Left kidney (tissue), 2 donors: Measurements from ENCODE around the gene GSTO1. TPM values are rescaled to one million over a fixed set of nuclear protein-coding genes. Genes with fewer than 3 reads are reported as not detected.
"Not testable (repeated sequence)": the region's sequence is repeated elsewhere in the genome, so short reads cannot be mapped to it uniquely, and the experiment has no call there.

Experiments
- DNase-seq: peaks from one replicate; pipeline ENCODE4 v3.0.0-alpha.2; 2013
- polyA plus RNA-seq: library from polyadenylated mRNA; unstranded; fragments of 120-200 nt; gene quantifications from one replicate; pipeline ENCODE4 v1.2.1, GENCODE V29; 2013; ENCODE audit not compliant: insufficient read length

The GSTO1 gene
- polyA plus RNA-seq, 1 donor, result 87.5 TPM

DNA sequence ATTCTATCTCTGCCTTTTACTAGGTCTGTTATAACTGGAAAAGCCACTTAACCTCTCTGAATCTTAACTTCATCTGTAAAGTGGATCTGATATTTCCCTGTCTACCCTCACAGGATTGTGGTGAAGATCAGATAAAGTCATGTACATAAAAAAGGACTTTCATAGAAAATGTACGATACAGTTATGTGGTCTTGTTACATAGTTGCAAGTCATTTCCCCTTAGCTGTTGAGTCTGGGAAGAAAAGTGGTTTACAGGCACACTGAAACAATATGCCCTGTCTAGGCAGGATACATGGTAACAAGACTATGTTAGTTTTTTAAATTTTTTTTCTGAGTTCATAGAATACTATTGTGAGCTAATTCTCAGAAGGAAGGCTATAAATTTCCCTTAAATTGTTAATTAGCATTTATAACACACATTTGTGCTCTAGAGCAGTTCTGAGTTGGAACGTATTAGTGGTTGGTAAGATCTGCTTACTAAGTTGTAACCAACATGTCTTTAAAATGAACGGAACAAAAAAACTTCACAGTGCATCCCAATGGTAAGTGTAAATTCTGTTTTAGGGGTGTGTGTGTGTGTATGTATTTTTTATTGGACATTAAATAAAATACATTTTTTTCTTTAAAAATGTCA, 7.1 kb upstream of the GSTO1 start:
- DNase-seq, result no peak

GRCh38 chr10:104248931-104249330, 5.8 kb upstream of the GSTO1 start:
- DNase-seq, result not testable (repeated sequence)

GRCh38 chr10:104250371-104250770, 4.3 kb upstream of the GSTO1 start:
- no peak for DNase-seq

GRCh38 chr10:104251443-104251842, 3.2 kb upstream of the GSTO1 start:
- no peak for DNase-seq

DNA sequence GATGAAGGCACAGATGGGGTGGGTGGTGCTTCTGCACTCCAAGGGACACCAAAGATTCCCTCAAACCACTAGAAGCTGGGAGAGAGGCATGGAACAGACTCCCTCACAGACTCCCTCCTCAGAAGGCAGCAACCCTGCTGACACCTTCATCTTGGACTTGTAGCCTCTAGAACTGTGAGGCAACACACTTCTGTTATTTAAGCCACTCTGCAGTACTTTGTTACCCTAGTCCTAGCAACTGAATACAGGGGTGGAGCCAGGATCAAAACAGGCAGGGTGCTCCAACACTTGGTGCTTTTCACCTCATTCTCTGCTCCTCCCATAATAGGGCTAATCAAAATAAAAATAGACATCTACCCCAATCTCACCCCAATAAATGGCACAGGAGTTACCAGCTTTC, 2.3 kb upstream of the GSTO1 start:
- no peak for DNase-seq

DNA sequence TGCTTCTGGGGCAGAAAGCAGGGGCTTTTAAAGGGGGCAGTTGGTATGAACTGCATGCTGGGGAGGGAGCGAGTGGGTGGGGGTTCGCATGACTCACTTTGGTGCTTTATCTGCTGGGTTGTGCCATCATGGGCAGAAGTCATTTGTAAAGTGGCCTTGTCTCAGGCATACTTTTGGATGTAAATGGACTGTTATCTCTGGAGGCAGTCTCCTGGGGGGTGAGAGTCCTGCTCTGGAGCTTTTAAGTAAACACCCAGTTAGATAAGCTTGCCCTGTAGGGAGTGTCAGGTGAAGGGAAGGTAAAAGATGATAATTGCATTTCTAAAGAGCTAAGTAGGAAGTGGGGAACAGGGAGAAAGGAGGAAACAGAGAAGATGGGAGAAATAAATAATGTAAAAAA, 1.6 kb upstream of the GSTO1 start:
- DNase-seq, result no peak

GRCh38 chr10:104253606-104254410, 884 bp upstream of the GSTO1 start:
- DNase-seq, result no peak

- DNase-seq, result no peak
These were observed 754 bp downstream of the GSTO1 start for GRCh38 chr10:104255311-104255981.

GRCh38 chr10:104256335-104256961, 1.8 kb downstream of the GSTO1 start:
- no peak for DNase-seq

GRCh38 chr10:104257235-104257634, 2.5 kb downstream of the GSTO1 start:
- no peak for DNase-seq

- no peak for DNase-seq
These were observed 3.5 kb downstream of the GSTO1 start for GRCh38 chr10:104258209-104258608.

GRCh38 chr10:104259456-104259855, 4.8 kb downstream of the GSTO1 start:
- DNase-seq, result no peak

DNA sequence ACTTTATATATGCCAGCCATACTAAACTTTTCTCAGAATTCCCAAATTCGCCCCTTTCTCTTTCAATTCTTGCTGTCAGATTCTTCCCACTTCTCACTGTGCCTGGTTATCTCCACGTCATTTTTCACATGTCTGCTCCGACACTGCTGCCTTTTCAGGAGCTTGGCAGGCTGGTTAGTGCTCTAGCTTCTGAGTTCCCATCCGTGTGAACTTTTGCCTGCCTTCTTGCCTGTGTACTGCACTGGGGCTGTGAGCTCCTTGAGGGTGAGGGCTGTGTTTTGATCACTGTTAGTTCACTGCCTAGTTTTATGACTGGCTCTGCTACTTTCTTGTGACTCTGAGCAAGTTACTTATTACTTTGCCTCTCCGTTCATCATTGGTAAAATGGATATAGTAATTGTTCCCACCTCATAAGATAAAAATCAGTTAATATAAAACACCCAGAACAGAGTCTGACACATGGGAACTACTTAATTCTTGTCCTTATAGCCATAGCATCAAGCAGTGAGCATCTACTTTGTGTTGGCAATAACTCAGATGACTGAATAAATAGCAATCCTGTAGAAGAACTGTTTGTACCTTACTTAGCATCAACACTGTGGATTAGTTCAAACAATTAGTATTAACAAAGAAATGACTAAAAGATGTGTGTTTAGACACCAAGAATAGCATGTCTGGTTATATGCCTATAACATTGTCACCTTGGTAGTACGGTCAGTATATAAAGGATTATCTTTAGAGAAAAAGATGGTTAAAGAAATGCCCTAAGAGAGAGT, 5.5 kb downstream of the GSTO1 start:
- DNase-seq, result no peak

- DNase-seq, result no peak
These were observed 6.1 kb downstream of the GSTO1 start for GRCh38 chr10:104260775-104261115.

GRCh38 chr10:104262055-104262454, 7.4 kb downstream of the GSTO1 start:
- no peak for DNase-seq

DNA sequence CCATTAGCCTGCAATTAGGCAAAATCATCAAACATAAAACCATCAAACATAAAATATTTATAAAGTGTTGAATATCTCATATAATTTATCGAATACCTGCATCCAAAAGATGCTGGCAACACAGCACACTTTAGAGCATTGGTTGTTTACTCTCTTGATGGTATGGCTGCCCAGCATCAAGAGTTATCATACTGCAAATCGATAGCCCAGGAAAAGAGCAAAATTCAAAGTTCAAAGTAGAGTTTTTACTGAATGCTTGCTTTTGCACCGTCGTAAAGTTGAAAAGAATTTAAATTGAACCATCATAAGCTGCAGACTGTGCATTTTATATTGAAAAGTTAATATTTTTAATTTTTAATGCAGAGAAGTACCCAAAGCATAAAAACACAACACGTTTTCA, 10.1 kb downstream of the GSTO1 start:
- DNase-seq, result no peak

- DNase-seq, result no peak
These were observed 13.2 kb downstream of the GSTO1 start for GRCh38 chr10:104267721-104268404.

DNA sequence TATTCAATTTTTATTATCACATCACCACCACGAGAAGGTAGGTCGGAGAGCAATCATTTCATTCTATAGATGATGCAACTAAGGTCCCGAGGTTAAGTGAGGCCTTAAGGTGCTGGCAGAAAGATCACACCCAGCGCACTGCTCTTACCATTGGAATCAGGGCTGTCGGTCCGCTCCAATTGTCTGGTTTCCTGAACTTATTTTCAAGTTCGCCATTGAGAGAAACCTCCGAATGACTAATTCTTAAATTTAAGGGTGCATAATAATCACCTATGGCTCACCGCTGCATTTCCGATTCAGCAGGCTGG, 13.7 kb downstream of the GSTO1 start:
- DNase-seq, result no peak

DNA sequence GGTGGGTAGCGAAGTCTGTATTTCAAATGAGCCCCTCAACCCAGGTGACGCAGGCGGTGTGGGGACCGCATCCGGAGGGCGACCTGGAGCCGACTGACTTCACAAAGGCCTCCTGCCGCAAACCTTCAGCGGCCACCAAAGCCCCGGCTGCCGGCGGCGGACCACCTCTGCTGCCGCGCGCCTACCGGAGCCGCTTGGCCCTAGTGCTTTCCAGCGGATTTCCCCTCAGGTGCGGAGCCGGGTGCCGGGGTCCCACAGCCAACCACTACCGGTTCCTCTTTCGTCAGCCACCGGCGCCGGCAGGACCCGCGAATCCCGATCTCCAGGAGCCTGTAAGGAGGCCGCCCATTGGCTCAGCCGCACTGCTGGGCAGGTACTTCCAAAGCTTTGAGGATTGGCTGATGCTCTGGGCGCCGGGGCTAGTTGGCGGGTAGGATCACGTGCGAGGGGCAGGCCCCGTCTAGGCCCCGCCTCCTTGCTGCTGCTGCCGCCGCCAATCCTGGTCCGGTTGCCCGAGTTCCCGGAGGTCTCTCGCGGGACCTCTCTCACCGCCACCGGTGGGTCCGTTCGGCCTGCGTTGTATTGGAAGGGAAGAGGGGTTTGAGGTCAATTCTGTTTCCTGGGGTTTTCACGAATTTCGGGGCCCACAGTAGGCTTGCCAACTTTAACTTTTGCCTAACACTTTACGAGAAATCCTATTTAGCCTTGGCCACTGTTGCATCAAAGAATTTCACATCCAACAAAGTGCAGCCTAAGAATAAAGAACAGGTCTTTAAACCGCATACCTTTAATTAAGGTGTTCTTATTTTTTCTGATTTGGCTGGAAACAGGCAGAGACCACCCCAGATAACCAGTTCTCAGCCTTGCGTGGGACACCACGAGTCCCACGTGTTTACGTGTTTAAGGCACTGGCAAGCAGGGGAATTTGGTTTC, 14.3 kb downstream of the GSTO1 start, which contains the start of gene GSTO2:
TSS of gene GSTO2 (plus strand) at position 472 of the 933 bp plus-strand sequence. CDS start 5,732 bp downstream, outside the sequence.
- DNase-seq, result peak; percentile 97

GRCh38 chr10:104273286-104273685, 18.6 kb downstream of the GSTO1 start:
- DNase-seq, result no peak
